ENCODE data around the gene TMEM117.

GRCh38 chr12:44162961-44163360 lies 327.1 kb downstream of the TMEM117 start:
- no peak for TF ChIP-seq CTCF (optimal IDR thresholded peaks at IDR 0.05 in 1 of 3, IDR thresholded peaks at IDR 0.05 in 1 of 3, conservative IDR thresholded peaks at IDR 0.05 in 1 of 3; ENCODE audit: extremely low read depth in 1 of 3, insufficient read depth in 2 of 3, low read length in 3 of 3)
- TF ChIP-seq EZH2 (IDR thresholded peaks at IDR 0.05; ENCODE audit: low read length), result no peak

All from keratinocyte (primary cell).